ENCODE data around the gene TMEM63A. TPM values are rescaled to one million over a fixed set of nuclear protein-coding genes. Genes with fewer than 3 reads are reported as not detected.

TMEM63A gene
- total RNA-seq, 4 donors from 2014 or later: 104 to 256 (median 180) TPM

DNA sequence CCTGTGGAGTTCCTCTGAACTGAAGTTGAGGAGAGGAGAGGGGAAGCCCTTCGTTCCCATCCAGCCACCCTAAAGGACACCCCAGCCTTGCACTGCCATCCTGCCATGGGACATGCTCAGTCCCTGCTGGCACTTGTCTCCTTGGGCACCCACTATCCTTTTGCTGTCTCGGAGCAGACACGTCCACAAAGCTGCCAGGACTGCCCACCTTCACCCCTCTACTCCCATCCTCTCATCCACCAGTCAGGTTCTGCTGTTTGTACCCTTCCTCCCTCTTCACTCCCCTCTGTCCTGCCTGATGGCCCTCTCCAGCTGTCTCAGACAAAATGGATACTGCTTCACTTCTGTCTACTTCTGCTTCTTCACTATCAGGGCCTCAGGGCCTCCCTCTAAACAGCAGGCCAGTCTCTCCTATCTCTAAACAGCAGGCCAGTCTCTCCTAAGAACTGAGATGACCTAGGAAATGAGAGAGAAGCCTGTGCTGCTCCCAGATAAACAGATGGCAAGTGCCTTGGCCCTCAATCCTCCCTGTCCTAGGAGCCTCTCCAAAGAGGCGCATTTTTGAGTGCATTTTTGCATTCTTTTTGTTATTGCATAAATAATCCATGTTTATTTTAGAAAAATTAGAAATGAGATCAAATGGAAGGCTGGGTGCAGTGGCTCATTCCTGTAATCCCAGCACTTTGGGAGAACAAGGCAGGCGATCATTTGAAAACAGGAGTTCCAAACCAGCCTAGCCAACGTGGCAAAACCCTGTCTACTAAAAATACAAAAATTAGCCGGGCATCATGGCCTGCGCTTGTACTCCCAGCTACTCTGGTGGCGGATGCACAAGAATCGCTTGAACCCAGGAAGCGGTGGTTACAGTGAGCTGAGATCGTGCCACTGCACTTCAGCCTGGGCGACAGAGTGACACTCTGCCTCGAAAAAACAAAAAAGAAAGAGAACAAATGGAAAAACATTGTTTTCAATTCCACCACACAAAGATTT is 46.3 kb upstream of the TMEM63A start:
- Histone ChIP-seq H3K9me3 (no peaks in the 10 kb centered on the region), H3K36me3 (no peaks in the 10 kb centered on the region), H3K4me3 (no peak overlapping the region), H3K27ac (no peak overlapping the region), H3K4me1 (peaks cover 0 to 7% (median 6%) of the 10 kb centered on the region in 4 donors), H3K27me3 (no peaks in the 10 kb centered on the region)
- in situ Hi-C loops (cut with MboI; ENCODE audit: low pct_ligation_motif_present in 1 of 4, low pct_unique_long_range_greater_than_20kb in 1 of 4, low sequenced_read_pairs in 3 of 4) (no loop called here), intact Hi-C loops (cut with DNase I; ENCODE audit: low total_unique reads) (loop anchor here (1.0 kb wide), 1 partner anchor 42 kb away; no protein-coding TSS in a partner anchor)
- 81 to 83% methylated on average over 3 to 14 of the region's 14 CpGs for WGBS, 2 donors (ENCODE audit: low coverage in 1 of 2)
- no peak for DNase-seq
- no peak for TF ChIP-seq EP300 (IDR thresholded peaks at IDR 0.05; ENCODE audit: low read depth)
- TF ChIP-seq POLR2A (IDR thresholded peaks at IDR 0.05): no peak
- no peak for TF ChIP-seq POLR2AphosphoS5 (IDR thresholded peaks at IDR 0.05)

DNA sequence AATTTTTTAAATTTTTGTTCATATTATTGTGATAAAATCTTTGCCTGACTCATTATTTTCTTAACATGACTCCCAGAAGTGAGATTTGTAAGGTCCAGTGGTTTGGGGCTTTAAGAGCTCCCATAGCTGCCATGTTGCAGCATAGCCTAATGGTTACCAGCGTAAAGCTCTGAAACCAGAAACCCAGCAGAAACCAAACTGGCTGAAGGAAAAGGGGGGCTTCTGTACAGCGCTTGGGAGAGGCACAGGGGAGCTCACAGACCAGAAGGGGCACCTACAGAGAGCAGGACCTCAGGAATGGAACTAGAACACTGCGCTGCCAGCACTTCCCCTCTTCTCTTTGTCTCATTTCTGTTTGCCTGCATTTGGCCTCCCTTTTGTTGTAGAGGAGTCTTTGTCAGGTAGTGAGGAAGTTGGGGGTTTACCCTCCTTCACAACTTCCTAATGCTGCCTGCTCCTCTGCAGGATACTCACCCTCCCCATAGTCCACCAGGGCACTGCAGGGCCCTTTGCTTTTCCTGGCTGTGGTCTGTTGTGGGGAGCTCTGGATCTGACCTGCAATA is 44.5 kb upstream of the TMEM63A start:
- WGBS, 2 donors (ENCODE audit: low coverage in 1 of 2): 95% methylated on average over 3 of the region's 3 CpGs; no CpG with 5 or more reads in 1 of the 2 donors
- intact Hi-C loops (cut with DNase I; ENCODE audit: low total_unique reads): no loop called here

DNA sequence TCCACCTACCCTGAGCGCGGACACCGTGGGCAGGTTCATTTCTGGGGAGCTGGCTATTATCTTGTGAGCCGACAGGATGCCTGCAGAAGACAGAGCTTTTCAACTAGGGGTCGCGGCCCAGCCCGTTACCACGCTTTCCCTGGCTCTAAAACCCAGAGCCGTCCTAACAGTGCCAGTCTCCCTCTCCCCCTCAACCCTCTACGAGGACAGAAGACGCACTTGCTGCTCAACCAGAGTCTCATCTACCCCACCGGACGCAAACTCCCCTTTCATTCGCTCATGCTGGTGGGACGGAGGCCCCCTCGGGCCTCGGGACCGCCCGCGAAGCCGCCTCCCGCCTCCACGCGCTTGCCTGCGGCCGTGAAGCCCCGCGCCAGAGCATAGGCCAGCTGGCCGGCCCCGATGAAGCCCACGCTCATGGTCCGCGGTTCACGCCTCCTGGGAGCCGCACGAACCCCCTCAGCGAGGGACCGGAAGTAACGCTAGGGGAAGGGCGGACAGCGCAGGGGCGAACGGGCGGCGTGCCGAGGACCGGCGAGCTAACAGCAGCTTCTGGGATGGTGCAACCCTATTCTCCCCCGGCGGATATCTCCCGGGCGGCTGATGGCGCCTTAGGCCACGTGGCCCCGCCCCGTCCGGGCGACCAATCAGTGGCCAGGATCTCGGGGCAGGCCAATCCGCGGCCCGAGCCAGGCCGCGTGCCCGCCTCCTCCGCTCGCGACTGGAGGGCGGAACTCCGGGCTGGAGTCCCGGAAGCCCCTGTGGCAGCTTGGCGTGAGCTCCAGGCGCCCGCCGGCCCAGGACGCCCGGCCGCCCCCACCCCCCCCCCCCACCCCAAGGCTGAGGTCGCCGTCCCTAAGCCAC is 41.7 kb upstream of the TMEM63A start, which contains the start of gene PYCR2:
PYCR2 (minus strand) TSS at position 559 of the 864 bp plus-strand sequence; CDS start at position 419, 140 bp downstream.
- in situ Hi-C loops (cut with MboI; ENCODE audit: low pct_ligation_motif_present in 1 of 4, low pct_unique_long_range_greater_than_20kb in 1 of 4, low sequenced_read_pairs in 3 of 4) (loop anchor here in 2 of 4 donors (25.0 kb wide), 2 partner anchors 137 to 437 kb away; partner anchors contain the start of gene SRP9 (in 1 of the 2)), intact Hi-C loops (cut with DNase I; ENCODE audit: low total_unique reads) (no loop called here)
- peak; percentile 89 for TF ChIP-seq POLR2A (IDR thresholded peaks at IDR 0.05)
- TF ChIP-seq POLR2AphosphoS5 (IDR thresholded peaks at IDR 0.05): peak; percentile 89 to 92 (median 92)
- TF ChIP-seq, protein P1, sequence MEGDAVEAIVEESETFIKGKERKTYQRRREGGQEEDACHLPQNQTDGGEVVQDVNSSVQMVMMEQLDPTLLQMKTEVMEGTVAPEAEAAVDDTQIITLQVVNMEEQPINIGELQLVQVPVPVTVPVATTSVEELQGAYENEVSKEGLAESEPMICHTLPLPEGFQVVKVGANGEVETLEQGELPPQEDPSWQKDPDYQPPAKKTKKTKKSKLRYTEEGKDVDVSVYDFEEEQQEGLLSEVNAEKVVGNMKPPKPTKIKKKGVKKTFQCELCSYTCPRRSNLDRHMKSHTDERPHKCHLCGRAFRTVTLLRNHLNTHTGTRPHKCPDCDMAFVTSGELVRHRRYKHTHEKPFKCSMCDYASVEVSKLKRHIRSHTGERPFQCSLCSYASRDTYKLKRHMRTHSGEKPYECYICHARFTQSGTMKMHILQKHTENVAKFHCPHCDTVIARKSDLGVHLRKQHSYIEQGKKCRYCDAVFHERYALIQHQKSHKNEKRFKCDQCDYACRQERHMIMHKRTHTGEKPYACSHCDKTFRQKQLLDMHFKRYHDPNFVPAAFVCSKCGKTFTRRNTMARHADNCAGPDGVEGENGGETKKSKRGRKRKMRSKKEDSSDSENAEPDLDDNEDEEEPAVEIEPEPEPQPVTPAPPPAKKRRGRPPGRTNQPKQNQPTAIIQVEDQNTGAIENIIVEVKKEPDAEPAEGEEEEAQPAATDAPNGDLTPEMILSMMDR (IDR thresholded peaks at IDR 0.05): no peak
- WGBS, 2 donors (ENCODE audit: low coverage in 1 of 2): 0% methylated on average over 43 of the region's 80 CpGs; no CpG with 5 or more reads in 1 of the 2 donors
- H3K27me3 ChIP-seq: no peaks in the 10 kb centered on the region
- no peaks in the 10 kb centered on the region for H3K9me3 ChIP-seq
- peak within 1 kb of the TSS; percentile 63 to 91 (median 86) for H3K4me3 ChIP-seq
- H3K27ac ChIP-seq: peak within 1 kb of the TSS; percentile 91 to 98 (median 94)
- DNase-seq: peak; percentile 96
- H3K4me1 ChIP-seq: peaks cover 9 to 32% (median 26%) of the 10 kb centered on the region in 4 donors
- H3K36me3 ChIP-seq: no peaks in the 10 kb centered on the region

More for the DNA sequence above, 44.5 kb upstream of the TMEM63A start:
- no peak for DNase-seq
- Histone ChIP-seq H3K36me3 (no peaks in the 10 kb centered on the region), H3K27me3 (no peaks in the 10 kb centered on the region), H3K27ac (no peak overlapping the region), H3K4me3 (no peak overlapping the region), H3K4me1 (peaks cover 9 to 19% (median 18%) of the 10 kb centered on the region in 4 donors), H3K9me3 (no peaks in the 10 kb centered on the region)
- in situ Hi-C loops (cut with MboI; ENCODE audit: low pct_ligation_motif_present in 1 of 4, low pct_unique_long_range_greater_than_20kb in 1 of 4, low sequenced_read_pairs in 3 of 4): no loop called here
- TF ChIP-seq EP300 (IDR thresholded peaks at IDR 0.05; ENCODE audit: low read depth) (no peak), POLR2A (IDR thresholded peaks at IDR 0.05) (no peak), POLR2AphosphoS5 (IDR thresholded peaks at IDR 0.05) (no peak)
- TF ChIP-seq, protein P1 (IDR thresholded peaks at IDR 0.05): no peak

DNA sequence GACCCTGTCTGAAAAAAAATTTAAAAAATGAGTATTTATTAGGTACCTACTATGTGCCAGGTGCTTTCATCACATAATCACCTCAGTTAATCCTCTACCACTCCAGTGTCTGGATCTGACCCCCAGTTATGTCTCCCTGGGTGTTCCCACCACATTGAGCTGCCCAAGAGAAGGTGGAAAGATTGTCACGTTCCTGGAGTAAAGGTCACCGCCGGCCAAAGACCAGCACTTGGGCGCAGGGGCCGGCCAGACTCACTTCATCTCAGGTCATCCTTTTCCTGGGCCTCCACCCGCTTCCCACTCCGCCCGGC is 41.2 kb upstream of the TMEM63A start:
- no peaks in the 10 kb centered on the region for H3K27me3 ChIP-seq
- in situ Hi-C loops (cut with MboI; ENCODE audit: low pct_ligation_motif_present in 1 of 4, low pct_unique_long_range_greater_than_20kb in 1 of 4, low sequenced_read_pairs in 3 of 4) (loop anchor here in 2 of 4 donors (25.0 kb wide), 2 partner anchors 136 to 436 kb away; partner anchors contain the start of gene SRP9 (in 1 of the 2)), intact Hi-C loops (cut with DNase I; ENCODE audit: low total_unique reads) (no loop called here)
- no peak for TF ChIP-seq POLR2A (IDR thresholded peaks at IDR 0.05)
- TF ChIP-seq, protein P1 (IDR thresholded peaks at IDR 0.05): no peak
- H3K9me3 ChIP-seq: no peaks in the 10 kb centered on the region
- H3K36me3 ChIP-seq: no peaks in the 10 kb centered on the region
- peak overlapping the region; percentile 91 to 98 (median 94) for H3K27ac ChIP-seq
- WGBS, 2 donors (ENCODE audit: low coverage in 1 of 2): 0% methylated on average over 8 of the region's 8 CpGs; no CpG with 5 or more reads in 1 of the 2 donors
- DNase-seq: peak; percentile 44
- peak overlapping the region; percentile 63 to 91 (median 86) for H3K4me3 ChIP-seq
- H3K4me1 ChIP-seq: peaks cover 9 to 32% (median 26%) of the 10 kb centered on the region in 4 donors

Measured in transverse colon (tissue), 4 donors.